Lung microvascular endothelial cell (primary cell): ENCODE results near the gene RAPGEFL1. TPM values are rescaled to one million over a fixed set of nuclear protein-coding genes. Genes with fewer than 3 reads are reported as not detected.
A peak's percentile ranks its signal among the peaks of the same experiment; 100 is the strongest.
"Not testable (repeated sequence)": the region's sequence is repeated elsewhere in the genome, so short reads cannot be mapped to it uniquely, and the experiment has no call there.

ENCODE experiments used
- DNase-seq, 2 donors: peaks; one replicate each; pipeline versions ENCODE4 v3.0.0 to v3.0.0-alpha.2; 2010; ENCODE audit warnings: low read depth in 2 of 2
- total RNA-seq: library from RNA; depleted of rRNA; stranded (reverse); fragments of >200 nt; gene quantifications from 2 replicates; pipeline ENCODE4 v1.2.1, GENCODE V29; 2014

The RAPGEFL1 gene
- total RNA-seq, 1 donor from 2014 or later = 0.79 TPM

DNA sequence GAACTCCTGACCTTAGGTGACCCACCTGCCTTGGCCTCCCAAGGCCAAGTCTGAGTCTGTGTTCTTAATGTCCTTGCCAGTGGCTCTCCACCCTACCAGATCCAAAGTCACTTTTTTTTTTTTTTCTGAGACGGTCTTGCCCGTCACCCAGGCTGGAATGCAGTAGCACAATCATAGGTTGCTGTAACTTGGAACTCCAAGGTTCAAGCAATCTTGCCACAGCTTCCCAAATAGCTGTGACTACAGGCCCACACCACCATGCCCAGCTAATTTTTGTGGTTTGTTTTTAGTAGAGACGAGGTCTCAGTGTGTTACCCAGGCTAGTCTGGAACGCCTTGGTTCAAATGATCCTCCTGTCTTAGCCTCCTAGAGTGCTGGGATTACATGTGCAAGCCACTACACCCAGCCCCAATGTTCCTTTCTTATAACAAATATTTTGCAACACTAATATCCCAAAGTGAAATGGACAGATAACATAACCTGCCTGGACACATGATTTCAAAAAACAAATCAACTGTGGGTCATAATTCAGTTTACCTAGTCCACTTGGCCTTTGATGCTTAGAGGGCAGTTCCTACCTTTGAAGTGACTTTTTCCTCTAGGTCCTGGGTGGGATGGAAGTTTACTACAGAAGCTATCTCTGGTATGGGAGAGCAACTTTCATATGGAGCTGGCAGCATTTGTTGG, 4.0 kb upstream of the RAPGEFL1 start:
- DNase-seq = no peak

DNA sequence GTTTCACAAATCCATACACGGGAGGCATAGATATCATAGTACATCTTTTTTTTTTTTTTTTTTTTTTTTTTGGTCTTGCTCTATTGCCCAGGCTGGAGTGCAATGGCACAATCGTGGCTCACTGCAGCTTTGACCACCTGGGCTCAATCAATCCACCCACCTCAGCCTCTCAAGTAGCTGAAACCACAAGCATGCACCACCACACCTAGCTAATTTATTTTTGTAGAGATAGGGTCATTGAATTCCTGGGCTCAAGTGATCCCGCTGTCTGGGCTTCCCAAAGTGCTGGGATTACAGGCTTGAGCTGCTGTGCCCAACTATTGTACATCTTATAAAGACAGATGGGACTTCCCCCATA, 3.5 kb upstream of the RAPGEFL1 start:
- no peak for DNase-seq

DNA sequence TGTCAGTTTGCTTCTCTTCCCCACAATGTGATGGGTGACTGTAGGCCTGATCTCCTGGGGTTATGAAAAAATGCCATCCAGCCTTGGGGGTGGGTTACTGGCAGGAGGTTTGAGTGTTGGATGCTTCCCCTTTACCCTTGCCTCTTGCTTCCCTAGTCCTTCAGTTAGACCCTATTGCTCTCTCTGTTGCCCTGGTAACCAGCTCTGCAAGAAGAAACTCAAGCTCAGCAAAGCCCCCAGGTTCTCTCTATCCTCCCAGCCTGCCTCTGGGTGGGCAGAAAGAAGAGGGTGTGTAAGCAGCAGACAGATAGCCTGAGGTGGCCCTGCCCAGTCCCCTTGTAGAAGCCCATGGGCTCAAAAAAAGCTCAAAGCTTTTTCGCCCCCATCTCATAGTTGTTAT, 2.8 kb upstream of the RAPGEFL1 start:
- DNase-seq = no peak

DNA sequence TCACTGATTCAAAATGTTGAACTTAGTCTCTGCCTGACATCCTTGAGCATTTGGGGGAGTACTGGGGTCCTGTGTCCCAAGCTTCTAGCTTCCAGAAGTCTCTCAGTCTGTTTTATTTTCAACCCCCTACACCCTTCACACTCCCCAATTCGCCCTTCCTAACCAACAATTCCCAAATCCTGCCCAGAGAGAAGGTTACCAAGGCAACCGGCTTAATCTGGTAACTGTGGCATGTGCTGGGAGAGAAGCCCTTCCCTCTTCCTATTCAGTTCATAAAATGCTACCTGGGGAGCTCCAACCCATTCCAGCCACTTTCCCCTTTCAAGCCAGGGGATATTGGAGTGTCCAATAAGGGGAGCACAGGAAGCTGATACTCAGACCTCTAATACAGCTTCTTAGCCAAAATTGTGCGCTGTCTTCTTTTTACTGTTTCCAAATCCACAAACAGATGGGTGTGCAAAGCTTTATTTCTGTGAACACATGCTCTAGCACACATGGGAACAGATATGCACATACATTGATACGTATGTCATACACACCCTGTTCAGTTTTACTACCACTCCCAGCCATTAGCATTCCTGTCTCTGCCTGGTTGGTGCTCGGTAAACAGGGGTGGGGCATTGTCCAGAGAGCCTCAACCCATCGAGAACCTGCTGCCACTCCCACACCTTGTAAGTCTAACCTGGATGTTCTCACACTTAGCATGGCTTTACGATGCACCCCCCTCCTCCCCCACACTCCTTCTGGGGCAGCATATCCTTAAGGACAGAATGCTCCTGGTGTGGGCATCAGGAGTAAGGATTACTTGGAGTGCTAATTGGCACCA, 1.1 kb upstream of the RAPGEFL1 start:
- DNase-seq = no peak

DNA sequence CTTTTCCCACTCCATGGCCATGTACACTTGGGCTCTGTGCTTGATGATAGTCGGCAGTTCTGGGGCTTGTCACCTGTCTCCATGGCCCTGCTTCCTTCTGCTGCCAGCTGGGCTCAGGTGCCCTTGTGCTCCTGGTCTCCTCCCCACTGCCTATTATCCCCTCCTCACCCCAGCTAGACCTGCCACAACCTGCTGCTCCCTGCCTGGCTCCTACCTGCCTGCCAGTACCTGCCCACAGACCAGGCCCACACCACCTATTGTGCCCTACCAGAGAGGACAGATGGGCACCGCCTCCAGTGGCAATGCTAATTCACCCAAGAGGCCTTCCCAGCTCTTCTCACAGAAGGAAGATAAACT, 538 bp upstream of the RAPGEFL1 start:
- no peak for DNase-seq

DNA sequence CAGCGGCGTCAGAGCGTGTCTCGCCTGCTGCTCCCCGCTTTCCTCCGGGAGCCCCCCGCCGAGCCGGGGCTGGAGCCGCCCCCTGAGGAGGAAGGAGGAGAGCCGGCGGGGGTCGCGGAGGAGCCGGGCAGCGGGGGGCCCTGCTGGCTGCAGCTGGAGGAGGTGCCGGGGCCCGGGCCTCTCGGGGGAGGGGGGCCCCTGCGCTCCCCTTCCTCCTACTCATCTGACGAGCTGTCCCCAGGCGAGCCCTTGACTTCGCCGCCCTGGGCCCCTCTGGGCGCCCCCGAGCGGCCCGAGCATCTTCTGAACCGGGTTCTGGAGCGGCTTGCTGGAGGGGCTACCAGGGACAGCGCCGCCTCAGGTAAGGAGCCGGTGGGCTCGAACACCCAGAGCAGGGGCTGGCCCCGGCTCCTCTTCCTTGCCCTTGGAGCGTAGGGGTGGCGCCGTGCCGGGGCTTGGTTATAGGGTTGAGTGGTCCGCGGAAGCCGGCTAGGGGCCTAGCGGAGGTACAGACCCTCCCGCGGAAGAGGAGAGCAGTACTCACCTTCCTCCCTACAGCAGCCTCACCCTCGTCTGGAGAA, 841 bp downstream of the RAPGEFL1 start:
- no peak for DNase-seq

DNA sequence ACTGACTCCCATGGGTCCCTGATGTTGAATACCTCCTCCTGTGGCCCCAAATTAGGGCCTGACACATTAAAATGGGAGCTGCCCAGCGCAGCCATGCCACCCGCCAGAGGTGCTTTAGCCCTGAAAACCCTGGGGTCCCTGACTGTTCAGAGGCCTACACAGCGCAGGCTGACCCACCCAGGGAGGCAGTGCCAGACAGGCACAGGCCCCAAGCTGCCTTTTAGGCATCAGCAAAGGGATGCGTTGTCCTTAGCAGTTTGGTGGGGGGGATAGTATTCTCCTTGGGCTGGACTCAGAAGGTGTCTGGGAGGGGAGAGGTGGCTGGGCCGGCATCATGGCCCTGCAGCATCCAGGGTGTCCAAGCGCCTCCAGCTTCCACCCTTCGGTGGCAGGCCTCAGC, 1.4 kb downstream of the RAPGEFL1 start:
- no peak for DNase-seq

DNA sequence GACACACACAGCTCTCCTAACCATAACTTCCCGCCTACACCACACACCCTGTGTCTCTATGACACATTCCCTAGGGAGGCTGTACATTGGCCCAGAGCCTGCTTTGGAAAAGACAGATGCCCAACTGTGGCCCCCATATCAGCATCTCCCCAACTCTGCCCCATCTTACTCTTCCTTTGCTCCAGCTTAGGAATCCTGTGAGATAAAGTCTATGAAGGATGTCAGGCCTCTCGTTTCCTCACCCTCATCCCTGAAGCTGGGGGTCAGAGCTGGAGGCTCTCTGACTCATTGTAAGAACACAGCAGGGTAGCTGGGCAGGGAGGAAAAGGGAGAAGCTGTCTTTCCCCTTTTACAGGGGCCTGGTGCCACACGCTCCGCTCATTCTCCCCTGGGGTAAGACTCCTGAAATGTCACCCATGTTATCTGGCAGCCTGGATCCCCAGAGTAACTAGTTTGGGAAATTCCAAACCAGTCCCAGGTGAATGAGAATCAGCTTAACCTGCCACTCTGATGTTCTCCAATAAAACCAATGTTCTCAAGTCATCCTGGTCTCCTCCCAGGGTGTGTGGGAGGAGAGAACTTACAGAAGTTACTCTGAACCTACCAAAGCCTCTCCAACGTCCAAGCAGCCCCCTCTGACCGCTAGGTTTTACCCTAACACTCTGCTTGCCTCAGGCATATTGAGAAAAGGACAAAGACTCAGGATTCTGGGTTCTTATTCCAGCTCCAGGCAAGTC, 2.8 kb downstream of the RAPGEFL1 start:
- DNase-seq = peak in 1 of 2 donors; percentile 43

DNA sequence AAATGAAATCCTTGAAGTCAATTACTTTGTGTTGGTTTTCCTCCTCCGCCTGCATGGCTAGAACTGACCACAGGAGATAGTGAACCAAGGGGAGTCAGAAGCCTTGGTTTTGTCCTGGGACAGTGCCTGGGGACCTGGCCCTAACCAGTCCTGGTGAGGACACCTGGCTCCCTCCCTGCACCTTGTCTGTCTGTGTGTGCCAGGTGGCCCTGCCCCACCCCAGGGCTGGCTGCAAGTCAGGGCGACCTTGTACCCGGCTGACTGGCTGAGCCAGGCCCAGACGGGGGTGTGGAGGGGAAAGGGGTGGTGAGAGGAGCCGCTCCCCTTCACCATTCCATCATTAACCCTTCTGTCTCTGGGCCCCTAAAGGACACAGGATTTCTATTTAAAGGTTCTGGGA, 3.4 kb downstream of the RAPGEFL1 start:
- no peak for DNase-seq

DNA sequence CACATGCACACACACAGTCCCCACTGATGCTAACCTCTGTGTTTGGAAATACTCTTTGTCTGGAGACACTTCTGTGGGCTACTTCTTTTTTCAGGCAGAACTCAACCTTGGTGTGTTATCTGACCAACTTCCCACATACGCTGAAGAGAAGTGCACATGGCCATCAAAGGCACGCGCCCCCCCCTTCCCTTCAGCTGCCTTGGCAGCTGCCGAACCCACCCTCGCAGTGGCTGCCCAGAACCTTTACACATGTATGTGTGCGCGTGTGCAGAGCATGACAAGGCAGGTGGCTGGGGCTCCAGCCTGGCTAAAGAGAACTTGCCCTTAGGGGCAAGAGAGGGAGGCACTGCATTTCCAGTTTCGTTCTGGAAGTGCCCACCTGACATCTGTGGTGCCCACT, 3.9 kb downstream of the RAPGEFL1 start:
- no peak for DNase-seq

DNA sequence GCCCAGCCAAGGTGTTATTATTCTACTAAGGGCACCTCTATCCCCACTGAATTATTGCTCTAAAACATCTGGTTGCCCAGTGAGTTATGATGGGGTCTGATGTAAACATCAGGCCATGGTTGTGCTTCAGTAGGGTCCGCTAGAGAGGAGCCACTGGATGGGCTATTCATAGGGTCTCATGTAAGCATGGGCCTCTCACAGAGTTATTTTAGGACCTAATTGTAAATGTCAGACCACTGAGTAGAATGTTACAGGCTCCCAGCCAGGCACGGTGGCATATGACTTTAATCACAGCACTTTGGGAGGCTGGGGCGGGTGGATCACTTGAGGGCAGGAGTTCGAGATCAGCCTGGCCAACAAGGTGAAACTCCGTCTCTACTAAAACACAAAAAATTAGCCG, 5.3 kb downstream of the RAPGEFL1 start:
- no peak for DNase-seq

DNA sequence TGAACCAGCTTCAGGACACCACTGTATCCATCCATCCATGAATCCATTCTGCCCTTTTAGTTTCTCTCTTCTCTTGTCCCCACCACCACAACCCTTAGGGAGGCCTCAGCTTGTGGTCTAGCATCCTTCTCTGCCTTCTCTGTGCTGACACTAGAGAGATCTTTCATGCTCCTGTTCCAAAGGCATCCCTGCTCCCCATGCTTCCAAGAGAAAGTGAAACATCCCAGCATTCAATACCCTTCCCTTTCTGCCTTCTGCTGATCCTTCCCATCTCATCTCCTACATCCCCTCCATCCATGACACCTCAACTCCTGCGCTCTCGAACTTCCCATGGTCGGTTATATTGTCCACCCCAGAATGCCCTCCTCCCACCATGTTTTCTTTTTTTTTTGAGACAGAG, 10.0 kb downstream of the RAPGEFL1 start:
- DNase-seq = no peak

DNA sequence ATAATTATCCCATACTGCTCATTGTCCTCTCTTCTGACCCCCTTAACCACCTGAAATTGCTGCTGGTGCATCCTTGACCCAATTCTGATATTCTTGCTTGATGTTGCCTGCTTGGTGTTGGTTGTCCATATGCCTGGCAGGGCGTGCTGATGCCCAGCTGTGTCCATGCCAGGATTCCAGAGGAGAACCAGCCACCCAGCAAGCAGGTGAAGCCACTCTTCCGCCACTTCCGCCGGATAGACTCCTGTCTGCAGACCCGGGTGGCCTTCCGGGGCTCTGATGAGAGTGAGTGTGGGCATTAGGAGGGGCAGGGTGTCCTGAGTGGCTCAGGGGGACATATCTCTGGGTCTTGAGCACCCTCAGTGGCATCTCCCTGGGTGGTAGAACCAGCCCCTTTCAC, 11.4 kb downstream of the RAPGEFL1 start:
- DNase-seq = no peak

DNA sequence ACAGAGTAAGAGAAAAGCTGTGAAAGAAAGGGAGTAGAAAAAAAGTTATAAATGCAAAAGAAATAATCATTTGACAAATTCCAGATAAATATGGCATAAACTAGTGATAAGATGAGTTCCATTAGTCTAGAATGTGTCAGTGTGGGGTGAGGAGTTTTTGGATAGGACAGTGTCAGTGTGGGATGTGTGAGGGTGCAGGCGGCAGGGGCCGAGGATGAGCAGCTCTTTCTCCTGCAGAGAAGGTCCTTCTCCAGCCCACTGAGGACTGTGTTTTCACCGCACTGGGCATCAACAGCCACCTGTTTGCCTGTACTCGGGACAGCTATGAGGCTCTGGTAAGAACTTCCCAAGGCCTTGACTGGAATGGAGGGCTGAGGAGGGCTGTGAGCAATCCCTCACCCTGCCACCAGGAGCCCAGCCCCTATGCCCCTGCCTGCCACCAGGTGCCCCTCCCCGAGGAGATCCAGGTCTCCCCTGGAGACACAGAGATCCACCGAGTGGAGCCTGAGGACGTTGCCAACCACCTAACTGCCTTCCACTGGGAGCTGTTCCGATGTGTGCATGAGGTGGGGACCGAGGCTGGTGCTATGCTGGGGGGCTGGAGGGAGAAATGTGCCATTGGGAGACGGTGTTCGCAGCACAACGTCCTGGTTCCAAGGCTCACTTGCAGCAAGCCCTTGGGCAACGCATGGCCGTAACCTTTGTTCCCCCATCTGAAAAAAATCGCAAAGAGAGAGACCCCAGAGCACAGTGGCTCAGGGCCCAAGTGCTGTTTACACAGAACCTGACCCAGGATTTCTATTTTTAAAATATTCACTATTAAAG, 13.1 kb downstream of the RAPGEFL1 start:
- peak; percentile 29 to 31 for DNase-seq

DNA sequence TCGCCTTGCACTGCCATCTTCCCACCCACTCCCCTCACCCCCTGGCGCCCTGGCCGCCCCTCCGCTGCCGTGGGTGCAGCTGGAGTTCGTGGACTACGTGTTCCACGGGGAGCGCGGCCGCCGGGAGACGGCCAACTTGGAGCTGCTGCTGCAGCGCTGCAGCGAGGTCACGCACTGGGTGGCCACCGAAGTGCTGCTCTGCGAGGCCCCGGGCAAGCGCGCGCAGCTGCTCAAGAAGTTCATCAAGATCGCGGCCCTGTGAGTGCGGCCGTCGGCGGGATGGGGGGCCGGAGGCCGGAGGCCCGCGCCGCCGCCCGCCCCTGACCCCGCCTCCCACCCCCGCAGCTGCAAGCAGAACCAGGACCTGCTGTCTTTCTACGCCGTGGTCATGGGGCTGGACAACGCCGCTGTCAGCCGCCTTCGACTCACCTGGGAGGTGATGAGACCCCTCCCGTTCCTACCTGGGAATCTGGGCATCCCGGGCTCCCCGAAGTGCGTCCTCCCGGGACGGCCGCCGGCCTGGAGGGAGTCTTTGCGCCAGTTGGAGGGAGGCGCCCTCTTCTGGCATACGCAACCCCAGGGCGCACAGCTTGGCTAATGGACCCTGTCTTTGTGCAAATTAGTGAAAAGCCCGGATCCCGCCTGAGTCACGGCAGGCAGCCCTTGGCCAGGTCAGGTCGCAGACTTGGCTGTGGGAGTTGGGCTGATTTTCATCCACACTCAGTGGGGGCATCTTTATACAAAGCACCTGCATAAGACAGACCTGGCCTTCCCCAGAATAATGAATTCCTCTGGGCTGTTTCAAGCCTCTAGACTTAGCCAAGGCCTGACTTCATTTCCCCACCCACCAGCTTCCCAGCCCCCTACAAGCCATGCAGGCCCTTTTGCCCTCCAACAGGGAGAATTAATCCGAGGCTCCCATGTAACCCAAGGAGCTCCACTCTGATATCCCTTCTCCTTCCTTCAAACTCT, 14.3 kb downstream of the RAPGEFL1 start:
- DNase-seq = peak; percentile 77 to 82

DNA sequence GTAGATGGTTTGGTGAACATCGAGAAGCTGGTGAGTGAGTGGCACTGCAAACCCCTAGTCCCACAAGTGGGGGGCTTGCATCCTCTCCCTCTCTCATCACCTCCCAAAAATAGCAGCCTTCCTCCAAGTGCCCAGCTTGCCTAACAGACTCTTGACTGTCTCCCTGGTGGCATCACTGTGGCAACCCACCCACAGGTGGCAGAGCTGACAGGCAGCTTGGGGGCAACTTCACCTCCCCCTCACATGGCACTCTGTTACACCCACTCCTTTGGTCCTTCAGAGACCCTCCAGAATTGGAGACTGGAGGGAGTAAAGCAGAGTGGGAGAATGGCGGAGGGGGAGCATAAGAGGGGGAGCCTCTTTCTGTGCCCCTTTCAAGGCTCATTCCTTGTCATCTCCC, 15.7 kb downstream of the RAPGEFL1 start:
- DNase-seq = no peak

DNA sequence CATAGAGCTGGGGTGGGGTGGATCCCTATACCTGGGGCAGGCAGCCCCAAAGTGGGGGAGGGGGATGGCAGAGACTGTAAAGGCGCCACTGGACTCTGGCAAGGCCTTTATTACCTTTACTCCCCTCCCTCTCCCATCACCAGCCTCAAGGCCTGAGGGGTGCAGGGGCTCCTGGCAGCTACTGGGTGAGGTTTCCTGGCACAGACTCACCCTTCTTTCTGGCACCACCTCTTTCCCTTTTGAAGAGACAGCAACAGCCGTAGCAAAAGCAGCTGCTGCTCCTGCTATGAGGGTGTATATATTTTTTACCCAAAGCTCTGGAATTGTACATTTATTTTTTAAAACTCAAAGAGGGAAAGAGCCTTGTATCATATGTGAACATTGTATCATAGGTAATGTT, 17.6 kb downstream of the RAPGEFL1 start:
- DNase-seq = no peak

DNA sequence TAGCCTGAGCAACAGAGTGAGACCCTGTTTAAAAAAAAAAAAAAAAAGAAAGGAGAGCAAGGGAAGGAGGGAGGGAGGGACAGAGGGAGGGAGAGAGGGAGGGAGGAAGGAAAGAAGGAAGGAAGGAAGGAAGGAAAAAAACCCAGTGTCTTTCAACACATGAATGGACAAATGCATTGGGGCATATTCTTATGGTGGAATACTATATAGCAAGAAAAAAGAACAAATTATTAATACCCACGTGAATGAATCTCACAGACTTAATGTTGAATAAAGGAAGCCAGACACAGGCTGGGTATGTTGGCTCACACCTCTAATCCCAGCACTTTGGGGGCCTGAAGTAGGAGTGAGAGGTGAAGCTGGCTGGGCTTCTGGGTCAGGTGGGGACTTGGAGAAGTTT, 20.3 kb downstream of the RAPGEFL1 start:
- no peak for DNase-seq

DNA sequence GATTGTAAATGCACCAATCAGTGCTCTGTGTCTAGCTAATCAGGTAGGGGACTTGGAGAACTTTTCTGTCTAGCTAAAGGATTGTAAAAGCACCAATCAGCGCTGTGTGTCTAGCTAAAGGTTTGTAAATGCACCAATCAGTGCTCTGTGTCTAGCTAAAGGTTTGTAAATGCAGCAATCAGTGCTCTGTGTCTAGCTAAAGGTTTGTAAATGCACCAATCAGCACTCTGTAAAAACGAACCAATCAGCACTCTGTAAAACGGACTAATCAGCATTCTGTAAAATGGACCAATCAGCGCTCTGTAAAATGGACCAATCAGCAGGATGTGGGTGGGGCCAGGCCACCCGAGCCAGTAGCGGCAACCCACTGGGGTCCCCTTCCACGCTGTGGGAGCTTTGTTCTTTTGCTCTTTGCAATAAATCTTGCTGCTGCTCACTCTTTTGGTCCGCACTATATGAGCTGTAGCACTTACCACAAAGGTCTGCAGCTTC, 20.7 kb downstream of the RAPGEFL1 start:
- DNase-seq = not testable (repeated sequence)

DNA sequence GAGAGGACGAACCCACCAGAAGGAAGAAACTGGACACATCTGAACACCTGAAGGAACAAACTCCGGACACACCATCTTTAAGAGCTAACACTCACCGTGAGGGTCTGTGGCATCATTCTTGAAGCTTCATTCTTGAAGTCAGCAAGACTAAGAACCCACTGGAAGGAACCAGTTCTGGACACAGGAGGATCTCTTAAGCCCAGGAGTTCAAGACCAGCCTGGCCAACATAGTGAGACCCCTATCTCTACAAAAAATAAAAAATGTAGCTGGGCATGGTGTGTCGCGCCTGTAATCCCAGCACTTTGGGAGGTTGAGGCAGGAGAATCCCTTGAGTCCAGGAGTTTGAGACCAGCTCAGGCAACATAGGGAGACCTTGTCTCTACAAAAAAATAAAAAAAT, 21.3 kb downstream of the RAPGEFL1 start:
- DNase-seq = no peak
